ENCODE measurements around the gene ACACB. TPM values are rescaled to one million over a fixed set of nuclear protein-coding genes. Genes with fewer than 3 reads are reported as not detected.
"Not testable (repeated sequence)": the region's sequence is repeated elsewhere in the genome, so short reads cannot be mapped to it uniquely, and the experiment has no call there.

Gene ACACB
- total RNA-seq, 1 donor from 2014 or later = 0.84 TPM

GRCh38 chr12:109165599-109165998, 49.2 kb downstream of the ACACB start:
- no peak for TF ChIP-seq CTCF (IDR thresholded peaks at IDR 0.05; ENCODE audit: insufficient read depth, low read length, poor library complexity, severe bottlenecking)
- Histone ChIP-seq H3K36me3 (ENCODE audit: control insufficient read depth, insufficient read depth, low read length) (no peaks in the 10 kb centered on the region), H3K27me3 (ENCODE audit: control insufficient read depth, insufficient read depth, low read length) (no peaks in the 10 kb centered on the region), H3K4me3 (ENCODE audit: low read depth, low read length) (no peak overlapping the region)
- DNase-seq (ENCODE audit: low read depth) = no peak

GRCh38 chr12:109166371-109166770, 50.0 kb downstream of the ACACB start:
- Histone ChIP-seq H3K4me3 (ENCODE audit: low read depth, low read length) (no peak overlapping the region), H3K36me3 (ENCODE audit: control insufficient read depth, insufficient read depth, low read length) (no peaks in the 10 kb centered on the region), H3K27me3 (ENCODE audit: control insufficient read depth, insufficient read depth, low read length) (no peaks in the 10 kb centered on the region)
- TF ChIP-seq CTCF (IDR thresholded peaks at IDR 0.05; ENCODE audit: insufficient read depth, low read length, poor library complexity, severe bottlenecking) = no peak
- no peak for DNase-seq (ENCODE audit: low read depth)

GRCh38 chr12:109167781-109168180, 51.4 kb downstream of the ACACB start:
- Histone ChIP-seq H3K27me3 (ENCODE audit: control insufficient read depth, insufficient read depth, low read length) (no peaks in the 10 kb centered on the region), H3K36me3 (ENCODE audit: control insufficient read depth, insufficient read depth, low read length) (no peaks in the 10 kb centered on the region), H3K4me3 (ENCODE audit: low read depth, low read length) (no peak overlapping the region)
- no peak for TF ChIP-seq CTCF (IDR thresholded peaks at IDR 0.05; ENCODE audit: insufficient read depth, low read length, poor library complexity, severe bottlenecking)
- no peak for DNase-seq (ENCODE audit: low read depth)

GRCh38 chr12:109169262-109169661, 52.9 kb downstream of the ACACB start:
- Histone ChIP-seq H3K27me3 (ENCODE audit: control insufficient read depth, insufficient read depth, low read length) (no peaks in the 10 kb centered on the region), H3K4me3 (ENCODE audit: low read depth, low read length) (no peak overlapping the region), H3K36me3 (ENCODE audit: control insufficient read depth, insufficient read depth, low read length) (no peaks in the 10 kb centered on the region)
- TF ChIP-seq CTCF (IDR thresholded peaks at IDR 0.05; ENCODE audit: insufficient read depth, low read length, poor library complexity, severe bottlenecking) = no peak
- DNase-seq (ENCODE audit: low read depth) = no peak

- no peaks in the 10 kb centered on the region for H3K27me3 ChIP-seq (ENCODE audit: control insufficient read depth, insufficient read depth, low read length)
- TF ChIP-seq CTCF (IDR thresholded peaks at IDR 0.05; ENCODE audit: insufficient read depth, low read length, poor library complexity, severe bottlenecking) = no peak
- no peak for DNase-seq (ENCODE audit: low read depth)
- H3K4me3 ChIP-seq (ENCODE audit: low read depth, low read length) = no peak overlapping the region
- H3K36me3 ChIP-seq (ENCODE audit: control insufficient read depth, insufficient read depth, low read length) = no peaks in the 10 kb centered on the region
Measured at GRCh38 chr12:109169686-109170085, 53.3 kb downstream of the ACACB start.

GRCh38 chr12:109170324-109170723, 53.9 kb downstream of the ACACB start:
- no peaks in the 10 kb centered on the region for H3K36me3 ChIP-seq (ENCODE audit: control insufficient read depth, insufficient read depth, low read length)
- H3K27me3 ChIP-seq (ENCODE audit: control insufficient read depth, insufficient read depth, low read length) = no peaks in the 10 kb centered on the region
- TF ChIP-seq CTCF (IDR thresholded peaks at IDR 0.05; ENCODE audit: insufficient read depth, low read length, poor library complexity, severe bottlenecking) = no peak
- DNase-seq (ENCODE audit: low read depth) = no peak
- H3K4me3 ChIP-seq (ENCODE audit: low read depth, low read length) = no peak overlapping the region

GRCh38 chr12:109172787-109173186, 56.4 kb downstream of the ACACB start:
- not testable (repeated sequence) for DNase-seq (ENCODE audit: low read depth); H3K4me3 ChIP-seq (ENCODE audit: low read depth, low read length); H3K27me3 ChIP-seq (ENCODE audit: control insufficient read depth, insufficient read depth, low read length); H3K36me3 ChIP-seq (ENCODE audit: control insufficient read depth, insufficient read depth, low read length)
